GM12872 (cell line): Measurements from ENCODE around the gene SCN3A.

Source experiments
- CTCF ChIP-seq: IDR thresholded peaks from 3 replicates; pipeline ENCODE4 v1.5.1; 2011; ENCODE audit warnings: low read depth, mild to moderate bottlenecking, low read length, moderate library complexity; ENCODE audit not compliant: insufficient read depth

Gene SCN3A

DNA sequence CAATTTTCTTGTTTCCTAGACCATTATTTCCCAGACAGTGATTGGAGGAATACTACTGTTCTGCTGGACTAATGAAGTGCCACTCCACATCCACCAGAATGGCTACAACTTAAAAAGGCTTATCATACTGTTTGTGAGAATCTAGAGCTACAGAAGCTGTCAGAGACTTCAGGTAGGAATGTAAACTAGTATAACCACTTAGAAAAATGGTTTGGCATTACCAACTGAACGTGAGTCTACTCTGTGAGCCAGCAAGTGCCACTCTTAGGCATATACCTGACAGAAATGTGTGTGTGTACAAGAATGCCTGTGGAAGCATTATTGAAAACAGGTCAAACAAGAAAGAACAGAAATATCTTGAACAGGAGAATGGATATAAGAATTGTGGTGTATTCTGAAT is 4.2 kb upstream of the SCN3A start:
- no peak for TF ChIP-seq CTCF

DNA sequence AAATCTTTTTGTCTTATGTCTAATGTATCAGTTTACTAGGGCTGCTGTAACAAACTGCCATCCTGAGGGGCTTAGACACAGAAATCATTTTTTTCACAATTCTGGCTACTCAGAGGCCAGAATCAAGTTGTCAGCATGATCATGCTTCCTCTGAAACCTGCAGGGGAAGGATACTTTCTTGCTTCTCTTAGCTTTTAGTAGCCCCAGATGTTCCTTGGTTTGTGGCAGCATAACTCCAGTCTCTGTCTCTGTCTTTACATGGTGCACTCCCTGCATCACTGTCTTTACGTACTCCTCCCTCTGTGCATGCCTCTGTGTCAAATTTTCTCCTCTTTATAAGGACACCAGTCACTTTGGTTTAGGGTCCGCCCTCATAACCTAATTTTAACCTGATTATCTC is 2.0 kb upstream of the SCN3A start:
- TF ChIP-seq CTCF: no peak

DNA sequence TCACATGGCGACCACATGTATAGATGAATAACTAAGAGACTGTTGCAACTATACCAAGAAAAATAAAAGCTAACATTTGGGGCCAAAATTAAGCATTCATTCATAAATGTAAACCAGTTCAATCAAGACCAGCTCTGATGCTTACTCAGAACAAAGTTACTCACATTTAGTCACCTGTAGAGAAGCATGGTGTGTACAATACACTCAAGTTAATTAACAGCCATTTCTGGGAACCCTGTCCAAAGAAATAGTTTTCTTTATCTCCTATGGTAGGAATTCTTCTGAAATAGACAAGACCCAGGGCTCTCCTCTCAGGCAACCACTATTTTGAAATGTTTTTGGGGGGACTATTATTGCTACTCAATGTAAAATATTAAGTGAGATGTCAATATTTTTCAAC is 1.6 kb downstream of the SCN3A start:
- no peak for TF ChIP-seq CTCF

DNA sequence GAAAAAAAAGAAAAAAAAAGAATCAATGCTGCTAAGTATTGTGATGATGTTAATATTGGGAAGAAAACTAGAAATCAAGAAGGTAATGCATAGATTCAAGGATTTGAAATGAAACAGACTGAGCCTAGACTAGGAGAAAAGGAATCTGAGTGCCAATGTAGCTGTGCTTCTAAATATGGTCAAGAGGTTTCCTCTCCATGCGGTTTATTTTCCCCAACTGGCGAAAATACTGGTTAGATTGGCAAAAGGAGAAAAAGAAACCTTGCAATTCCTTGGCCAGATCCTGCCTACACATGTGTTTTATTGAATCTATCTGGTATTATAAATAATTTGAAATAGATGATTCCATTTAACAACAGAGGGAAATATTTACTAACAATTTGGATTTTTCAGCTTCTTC is 5.7 kb downstream of the SCN3A start:
- TF ChIP-seq CTCF: no peak

DNA sequence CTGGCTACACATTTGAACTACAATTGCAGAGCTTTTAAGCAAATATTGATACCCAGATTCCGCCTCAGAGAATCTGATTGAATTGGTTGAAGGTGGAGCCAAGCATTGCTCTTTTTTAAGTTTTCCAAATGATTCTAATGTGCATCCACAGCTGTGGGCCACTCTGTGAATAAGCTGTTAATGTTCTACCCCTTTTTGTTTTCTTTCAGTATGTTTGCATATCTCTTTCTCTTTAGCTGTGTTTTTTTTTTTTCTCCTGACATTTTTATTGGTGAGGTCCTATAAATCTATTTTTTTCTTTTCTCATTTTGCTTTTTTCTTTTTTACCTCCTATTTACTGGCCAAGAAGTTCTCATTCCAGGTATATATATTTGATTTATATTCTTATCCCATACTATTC is 6.5 kb downstream of the SCN3A start:
- no peak for TF ChIP-seq CTCF

DNA sequence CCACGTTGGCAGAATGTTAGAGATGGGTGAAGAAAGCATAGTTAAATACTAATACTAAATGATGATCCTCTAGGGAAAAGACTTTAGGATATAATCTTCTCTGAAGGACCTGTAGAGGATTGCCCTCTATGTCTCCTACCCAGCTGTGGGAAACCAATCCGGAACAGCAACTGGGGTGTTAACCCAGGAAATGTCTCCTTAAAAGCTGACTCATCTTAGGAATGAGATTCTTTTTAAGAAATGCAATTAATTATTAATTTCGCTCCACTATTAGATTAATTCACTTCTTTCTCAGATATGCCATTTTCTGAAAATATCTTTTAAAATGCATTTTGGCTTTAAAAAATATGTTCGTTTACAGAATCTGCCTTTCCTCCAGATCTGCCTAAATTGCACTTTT is 7.4 kb downstream of the SCN3A start:
- TF ChIP-seq CTCF: no peak

DNA sequence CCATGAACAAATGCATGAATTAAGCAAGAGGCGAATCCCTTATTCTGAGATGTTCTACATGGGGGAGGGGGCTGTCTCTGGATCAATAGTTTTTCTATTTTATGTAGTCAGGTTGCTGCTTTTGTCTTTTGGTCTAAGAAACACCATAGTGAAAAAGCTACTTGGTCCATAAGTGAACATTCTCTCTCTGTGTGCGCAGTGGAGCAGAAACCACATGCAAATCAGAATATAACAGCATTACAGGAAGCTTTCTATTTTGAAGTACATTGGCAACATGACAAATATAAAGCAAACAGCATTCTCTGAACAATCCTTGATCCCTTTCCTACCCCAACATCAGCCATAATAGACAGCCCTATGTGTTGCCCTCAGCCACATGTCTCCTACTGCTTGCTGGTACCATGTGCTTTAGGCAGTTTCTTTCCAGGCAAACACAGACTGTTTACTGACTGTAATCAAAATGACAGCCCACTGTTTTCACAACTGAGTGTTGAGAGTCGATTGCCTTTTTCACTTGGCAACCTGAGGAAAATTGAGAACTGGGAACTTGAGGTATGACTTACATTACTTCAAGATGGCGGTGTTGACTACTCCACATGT is 10.6 kb downstream of the SCN3A start:
- TF ChIP-seq CTCF: no peak
